ENCODE results near the gene PLA1A. TPM values are rescaled to one million over a fixed set of nuclear protein-coding genes. Genes with fewer than 3 reads are reported as not detected.

The PLA1A gene
- polyA plus RNA-seq, 1 of the 3 experiments (the other 2 are of a cell fraction) = not detected

DNA sequence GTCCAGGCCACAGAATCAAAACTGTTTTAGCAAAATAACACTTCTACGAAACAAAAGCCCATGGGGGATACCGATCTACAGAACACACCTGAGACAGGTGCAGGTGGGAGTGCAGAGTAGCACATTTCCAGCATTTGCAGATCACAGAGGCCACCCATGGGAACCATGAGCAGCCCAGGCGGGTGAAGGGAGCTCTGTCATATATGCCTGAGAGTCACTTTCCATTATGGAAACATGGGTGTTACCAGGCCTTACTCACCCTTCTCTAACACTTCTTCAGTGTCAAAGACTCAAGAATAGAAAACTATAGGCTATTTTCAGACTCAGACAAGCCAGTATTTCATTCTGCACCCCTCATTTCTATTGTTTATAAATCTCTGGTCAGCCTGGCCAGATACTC, 3.5 kb downstream of the PLA1A start:
- Histone ChIP-seq H3K4me1 (ENCODE audit: control insufficient read depth in 1 of 2, insufficient read depth in 2 of 2, low read depth in 1 of 2, low read length in 1 of 2) (peaks cover 0 to 19% of the 10 kb centered on the region in 2 experiments; a peak in 1 of 4 replicates), H3K79me2 (ENCODE audit: insufficient read depth) (no peaks in the 10 kb centered on the region), H4K20me1 (ENCODE audit: insufficient read depth) (no peaks in the 10 kb centered on the region), H3K4me3 (ENCODE audit: low read depth in 2 of 2, low read length in 1 of 2) (no peak overlapping the region), H3K27me3 (ENCODE audit: insufficient read depth) (no peaks in the 10 kb centered on the region), H2AFZ (ENCODE audit: low read depth) (no peak overlapping the region), H3K27ac (ENCODE audit: low read depth in 2 of 2, low read length in 1 of 2) (no peak overlapping the region), H3K4me2 (no peak overlapping the region), H3K9me3 (no peaks in the 10 kb centered on the region), H3F3A (replicated peaks; ENCODE audit: insufficient read depth) (no peaks in the 10 kb centered on the region), H3K9me2 (no peaks in the 10 kb centered on the region), H3K36me3 (replicated peaks in 1 of 2; ENCODE audit: control insufficient read depth in 1 of 2, insufficient read depth in 2 of 2, low read length in 1 of 2) (no peaks in the 10 kb centered on the region), H3K9ac (no peak overlapping the region)
- TF ChIP-seq NRF1 (IDR thresholded peaks at IDR 0.05; ENCODE audit: low read depth, low read length) (no peak), GATA2 (CRISPR knock-in tag; IDR thresholded peaks at IDR 0.05) (no peak), TEAD4 (IDR thresholded peaks at IDR 0.05; ENCODE audit: borderline replicate concordance, insufficient read depth) (no peak), NFIC (IDR thresholded peaks at IDR 0.05; ENCODE audit: borderline replicate concordance) (no peak), YY1 (IDR thresholded peaks at IDR 0.05; ENCODE audit: low read depth) (no peak), SMC3 (IDR thresholded peaks at IDR 0.05; ENCODE audit: low read depth, low read length) (no peak), ZBTB33 (IDR thresholded peaks at IDR 0.05; ENCODE audit: borderline replicate concordance, low read depth) (no peak), RAD21 (IDR thresholded peaks at IDR 0.05; ENCODE audit: low read length) (no peak), MXI1 (IDR thresholded peaks at IDR 0.05; ENCODE audit: low read depth, low read length) (no peak), EP300 (IDR thresholded peaks at IDR 0.05; ENCODE audit: borderline replicate concordance in 1 of 2, low read depth in 1 of 2, low read length in 1 of 2) (no peak), POLR2AphosphoS5 (IDR thresholded peaks at IDR 0.05; ENCODE audit: low read depth, low read length) (no peak), MEF2A (IDR thresholded peaks at IDR 0.05; ENCODE audit: borderline replicate concordance, low read depth) (no peak)
- TF ChIP-seq, protein P1, sequence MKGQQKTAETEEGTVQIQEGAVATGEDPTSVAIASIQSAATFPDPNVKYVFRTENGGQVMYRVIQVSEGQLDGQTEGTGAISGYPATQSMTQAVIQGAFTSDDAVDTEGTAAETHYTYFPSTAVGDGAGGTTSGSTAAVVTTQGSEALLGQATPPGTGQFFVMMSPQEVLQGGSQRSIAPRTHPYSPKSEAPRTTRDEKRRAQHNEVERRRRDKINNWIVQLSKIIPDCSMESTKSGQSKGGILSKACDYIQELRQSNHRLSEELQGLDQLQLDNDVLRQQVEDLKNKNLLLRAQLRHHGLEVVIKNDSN (IDR thresholded peaks at IDR 0.05; ENCODE audit: borderline replicate concordance, low read depth) = no peak
- TF ChIP-seq, protein P2, sequence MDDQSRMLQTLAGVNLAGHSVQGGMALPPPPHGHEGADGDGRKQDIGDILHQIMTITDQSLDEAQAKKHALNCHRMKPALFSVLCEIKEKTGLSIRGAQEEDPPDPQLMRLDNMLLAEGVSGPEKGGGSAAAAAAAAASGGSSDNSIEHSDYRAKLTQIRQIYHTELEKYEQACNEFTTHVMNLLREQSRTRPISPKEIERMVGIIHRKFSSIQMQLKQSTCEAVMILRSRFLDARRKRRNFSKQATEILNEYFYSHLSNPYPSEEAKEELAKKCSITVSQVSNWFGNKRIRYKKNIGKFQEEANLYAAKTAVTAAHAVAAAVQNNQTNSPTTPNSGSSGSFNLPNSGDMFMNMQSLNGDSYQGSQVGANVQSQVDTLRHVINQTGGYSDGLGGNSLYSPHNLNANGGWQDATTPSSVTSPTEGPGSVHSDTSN (IDR thresholded peaks at IDR 0.05) = no peak
- ChIA-PET POLR2A (no interaction called here), CTCF (interaction anchor here (1.3 to 2.0 kb wide), 7 partner anchors 12 to 81 kb away, joined by 3 to 7 read pairs (median 6); no protein-coding TSS in a partner anchor)
- DNase-seq = no peak
- WGBS (ENCODE audit: low lambda C conversion rate) = 92% methylated on average over 2 of the region's 3 CpGs

DNA sequence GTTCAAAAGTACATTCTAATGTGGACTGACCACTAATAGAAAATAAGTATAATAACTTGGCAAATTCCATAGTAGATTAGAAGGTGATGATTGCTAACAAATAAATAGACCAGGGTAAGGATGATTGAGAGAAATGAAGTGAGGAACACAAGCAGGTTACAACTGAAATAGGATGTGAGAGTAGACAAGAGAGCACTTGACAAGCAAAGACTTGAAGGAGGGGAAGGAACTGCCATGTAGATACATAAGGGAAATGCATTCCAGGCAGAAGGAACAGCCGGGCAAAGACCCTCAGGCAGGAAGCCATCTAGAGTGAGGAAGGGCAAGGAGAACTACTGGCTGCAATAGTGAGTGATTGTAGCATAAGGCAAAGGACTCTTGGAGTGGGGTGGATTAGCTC, 5.0 kb downstream of the PLA1A start:
- Histone ChIP-seq H4K20me1 (ENCODE audit: insufficient read depth) (no peaks in the 10 kb centered on the region), H3K9ac (no peak overlapping the region), H3K4me3 (ENCODE audit: low read depth in 2 of 2, low read length in 1 of 2) (no peak overlapping the region), H2AFZ (ENCODE audit: low read depth) (no peak overlapping the region), H3K4me2 (no peak overlapping the region), H3K36me3 (replicated peaks in 1 of 2; ENCODE audit: control insufficient read depth in 1 of 2, insufficient read depth in 2 of 2, low read length in 1 of 2) (no peaks in the 10 kb centered on the region), H3K9me3 (no peaks in the 10 kb centered on the region), H3K9me2 (no peaks in the 10 kb centered on the region), H3F3A (replicated peaks; ENCODE audit: insufficient read depth) (no peaks in the 10 kb centered on the region), H3K27ac (ENCODE audit: low read depth in 2 of 2, low read length in 1 of 2) (no peak overlapping the region), H3K79me2 (ENCODE audit: insufficient read depth) (no peaks in the 10 kb centered on the region), H3K4me1 (ENCODE audit: control insufficient read depth in 1 of 2, insufficient read depth in 2 of 2, low read depth in 1 of 2, low read length in 1 of 2) (peaks cover 0 to 16% of the 10 kb centered on the region in 2 experiments; a peak in 1 of 4 replicates), H3K27me3 (ENCODE audit: insufficient read depth) (no peaks in the 10 kb centered on the region)
- ChIA-PET CTCF (no interaction called here), POLR2A (no interaction called here)
- 87% methylated on average over 1 of the region's 1 CpG for WGBS (ENCODE audit: low lambda C conversion rate)
- DNase-seq = no peak
- TF ChIP-seq FOSL2 (IDR thresholded peaks at IDR 0.05; ENCODE audit: borderline replicate concordance, low read depth) (no peak), EP300 (IDR thresholded peaks at IDR 0.05; ENCODE audit: borderline replicate concordance in 1 of 2, low read depth in 1 of 2, low read length in 1 of 2) (no peak), GATA2 (CRISPR knock-in tag; IDR thresholded peaks at IDR 0.05) (no peak), YY1 (IDR thresholded peaks at IDR 0.05; ENCODE audit: low read depth) (no peak), ZBTB33 (IDR thresholded peaks at IDR 0.05; ENCODE audit: borderline replicate concordance, low read depth) (no peak), RAD21 (IDR thresholded peaks at IDR 0.05; ENCODE audit: low read length) (no peak)
- TF ChIP-seq, protein P3, sequence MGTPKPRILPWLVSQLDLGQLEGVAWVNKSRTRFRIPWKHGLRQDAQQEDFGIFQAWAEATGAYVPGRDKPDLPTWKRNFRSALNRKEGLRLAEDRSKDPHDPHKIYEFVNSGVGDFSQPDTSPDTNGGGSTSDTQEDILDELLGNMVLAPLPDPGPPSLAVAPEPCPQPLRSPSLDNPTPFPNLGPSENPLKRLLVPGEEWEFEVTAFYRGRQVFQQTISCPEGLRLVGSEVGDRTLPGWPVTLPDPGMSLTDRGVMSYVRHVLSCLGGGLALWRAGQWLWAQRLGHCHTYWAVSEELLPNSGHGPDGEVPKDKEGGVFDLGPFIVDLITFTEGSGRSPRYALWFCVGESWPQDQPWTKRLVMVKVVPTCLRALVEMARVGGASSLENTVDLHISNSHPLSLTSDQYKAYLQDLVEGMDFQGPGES (IDR thresholded peaks at IDR 0.05; ENCODE audit: low read depth, low read length) = no peak
